ENCODE measurements around the gene ZBTB47. TPM values are rescaled to one million over a fixed set of nuclear protein-coding genes. Genes with fewer than 3 reads are reported as not detected.
A peak's percentile ranks its signal among the peaks of the same experiment; 100 is the strongest.

ZBTB47 gene
- total and polyA plus RNA-seq, 2 donors (not counting 3 experiments of a cell fraction or from before 2014, with no cell fraction given), result 10.6 to 14.5 TPM

DNA sequence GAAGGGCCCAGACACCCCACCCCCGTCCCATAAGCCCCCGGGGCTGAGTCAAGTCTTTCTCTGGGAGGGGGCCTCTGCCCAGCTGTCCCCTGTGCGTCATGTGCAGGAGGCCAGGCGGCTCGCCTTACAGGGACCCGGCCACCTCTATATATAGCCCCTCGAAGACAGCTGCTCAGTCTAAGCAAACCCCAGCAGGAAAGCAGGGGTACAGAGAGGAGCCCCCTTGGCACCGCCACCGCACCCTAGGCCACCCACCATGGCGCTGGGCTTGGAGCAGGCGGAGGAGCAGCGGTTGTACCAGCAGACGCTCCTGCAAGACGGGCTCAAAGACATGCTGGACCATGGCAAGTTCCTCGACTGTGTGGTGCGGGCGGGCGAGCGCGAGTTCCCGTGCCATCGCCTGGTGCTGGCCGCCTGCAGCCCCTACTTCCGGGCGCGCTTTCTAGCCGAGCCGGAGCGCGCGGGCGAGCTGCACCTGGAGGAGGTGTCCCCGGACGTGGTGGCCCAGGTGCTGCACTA, 31.9 kb downstream of the ZBTB47 start, which contains the start of gene KLHL40:
TSS of gene KLHL40 (plus strand) at position 175 of the 519 bp plus-strand sequence. CDS start at position 257, 82 bp downstream.
- DNase-seq (ENCODE audit: low read depth, low spot score) (no peak), FAIRE-seq (no peak)
- no peak within 1 kb of the TSS for H3K4me3 ChIP-seq (replicated peaks in 1 of 3; ENCODE audit: insufficient read depth in 1 of 3, low read depth in 1 of 3, low read length in 3 of 3)
- H3K36me3 ChIP-seq (ENCODE audit: control insufficient read depth in 2 of 2, extremely low read depth in 1 of 2, insufficient read depth in 2 of 2, low read length in 2 of 2), result no peaks in the 10 kb centered on the region
- ChIA-PET CTCF (no interaction called here), POLR2A (no interaction called here)
- TF ChIP-seq, protein P1, sequence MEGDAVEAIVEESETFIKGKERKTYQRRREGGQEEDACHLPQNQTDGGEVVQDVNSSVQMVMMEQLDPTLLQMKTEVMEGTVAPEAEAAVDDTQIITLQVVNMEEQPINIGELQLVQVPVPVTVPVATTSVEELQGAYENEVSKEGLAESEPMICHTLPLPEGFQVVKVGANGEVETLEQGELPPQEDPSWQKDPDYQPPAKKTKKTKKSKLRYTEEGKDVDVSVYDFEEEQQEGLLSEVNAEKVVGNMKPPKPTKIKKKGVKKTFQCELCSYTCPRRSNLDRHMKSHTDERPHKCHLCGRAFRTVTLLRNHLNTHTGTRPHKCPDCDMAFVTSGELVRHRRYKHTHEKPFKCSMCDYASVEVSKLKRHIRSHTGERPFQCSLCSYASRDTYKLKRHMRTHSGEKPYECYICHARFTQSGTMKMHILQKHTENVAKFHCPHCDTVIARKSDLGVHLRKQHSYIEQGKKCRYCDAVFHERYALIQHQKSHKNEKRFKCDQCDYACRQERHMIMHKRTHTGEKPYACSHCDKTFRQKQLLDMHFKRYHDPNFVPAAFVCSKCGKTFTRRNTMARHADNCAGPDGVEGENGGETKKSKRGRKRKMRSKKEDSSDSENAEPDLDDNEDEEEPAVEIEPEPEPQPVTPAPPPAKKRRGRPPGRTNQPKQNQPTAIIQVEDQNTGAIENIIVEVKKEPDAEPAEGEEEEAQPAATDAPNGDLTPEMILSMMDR (IDR thresholded peaks at IDR 0.05; ENCODE audit: extremely low read depth in 1 of 2, insufficient read depth in 1 of 2, low read depth in 1 of 2, low read length in 2 of 2), result no peak
- TF ChIP-seq GATA2 (IDR thresholded peaks at IDR 0.05; ENCODE audit: insufficient read depth, insufficient read length, low read depth, low read length), result no peak
- TF ChIP-seq POLR2A (IDR thresholded peaks at IDR 0.05; ENCODE audit: low read depth, low read length), result no peak
- peak; percentile 62 for TF ChIP-seq EZH2 (IDR thresholded peaks at IDR 0.05; ENCODE audit: borderline replicate concordance, low read depth, low read length, severe bottlenecking)
- TF ChIP-seq, protein P2, sequence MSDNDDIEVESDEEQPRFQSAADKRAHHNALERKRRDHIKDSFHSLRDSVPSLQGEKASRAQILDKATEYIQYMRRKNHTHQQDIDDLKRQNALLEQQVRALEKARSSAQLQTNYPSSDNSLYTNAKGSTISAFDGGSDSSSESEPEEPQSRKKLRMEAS (IDR thresholded peaks at IDR 0.05; ENCODE audit: insufficient read depth, insufficient read length), result no peak
- no peaks in the 10 kb centered on the region for H3K9me1 ChIP-seq (replicated peaks; ENCODE audit: control insufficient read depth, extremely low read depth, insufficient read depth, low read length)
- dilution Hi-C loops (cut with MboI; ENCODE audit: extremely low pct_ligation_motif_present, low sequenced_read_pairs) (no loop called here), intact Hi-C loops (cut with micrococcal nuclease) (loop anchor here (2.0 kb wide), 1 partner anchor 31 kb away; no protein-coding TSS in a partner anchor)
- H3K79me2 ChIP-seq (ENCODE audit: control insufficient read depth, insufficient read depth, low read length), result no peaks in the 10 kb centered on the region
- H3K27me3 ChIP-seq (ENCODE audit: control insufficient read depth in 2 of 2, insufficient read depth in 2 of 2, low read length in 2 of 2), result peaks cover 17 to 22% of the 10 kb centered on the region in 2 experiments
- H3K4me1 ChIP-seq (ENCODE audit: control insufficient read depth, extremely low read depth, insufficient read depth, low read length), result no peaks in the 10 kb centered on the region
- H4K20me1 ChIP-seq (replicated peaks; ENCODE audit: control insufficient read depth, extremely low read depth, insufficient read depth, low read length), result no peaks in the 10 kb centered on the region
- peak within 1 kb of the TSS; percentile 11 for H2AFZ ChIP-seq (ENCODE audit: low read depth, low read length)
- H3K27ac ChIP-seq (ENCODE audit: insufficient read depth, low read depth, low read length), result no peak within 1 kb of the TSS
- H3K4me2 ChIP-seq (ENCODE audit: insufficient read depth, low read length), result no peak within 1 kb of the TSS
- no TSS peak for BruUV-seq (replicated peaks)
- H3K9ac ChIP-seq (replicated peaks; ENCODE audit: extremely low read depth, insufficient read depth, low read length), result no peak within 1 kb of the TSS
- no peaks in the 10 kb centered on the region for H3K9me3 ChIP-seq (replicated peaks; ENCODE audit: control insufficient read depth, insufficient read depth, low read length)
